Caki2 (cell line): ENCODE data around the gene DBT. TPM values are rescaled to one million over a fixed set of nuclear protein-coding genes. Genes with fewer than 3 reads are reported as not detected.
"Not testable (repeated sequence)": the region's sequence is repeated elsewhere in the genome, so short reads cannot be mapped to it uniquely, and the experiment has no call there.

Source experiments
- DNase-seq: peaks from one replicate; pipeline ENCODE4 v3.0.0-alpha.2; 2015; ENCODE audit warnings: low read depth
- in situ Hi-C: cut with HindIII; loops from 2 replicates; pipeline ENCODE4 v1.10.0; 2016; ENCODE audit warnings: low sequenced_read_pairs, low pct_unique_long_range_greater_than_20kb, mixed read lengths
- total RNA-seq: library from RNA; depleted of rRNA; stranded (reverse); fragments of >200 nt; shearing (Covaris generic); gene quantifications from 2 replicates; pipeline ENCODE4 v1.2.3, GENCODE V29; 2014; ENCODE audit warnings: low replicate concordance; rRNA removed

Gene DBT
- 1.2 and 1.8 TPM in 2 replicates for total RNA-seq

- peak; percentile 85 for DNase-seq
Measured at GRCh38 chr1:100249537-100250257, at the start of gene DBT. Gene DBT, minus strand, starts transcription at chr1:100249834. Its CDS starts 14 bp downstream, at chr1:100249820.

GRCh38 chr1:100298512-100298911 is 48.9 kb upstream of the DBT start:
- in situ Hi-C loops: no loop called here
- no peak for DNase-seq

More at GRCh38 chr1:100249537-100250257, at the start of gene DBT:
- in situ Hi-C loops: no loop called here

GRCh38 chr1:100296997-100297396 is 47.4 kb upstream of the DBT start:
- DNase-seq, in situ Hi-C loops: not testable (repeated sequence)

GRCh38 chr1:100296140-100296539 is 46.5 kb upstream of the DBT start:
- DNase-seq: no peak
- in situ Hi-C loops: no loop called here

- in situ Hi-C loops: no loop called here
- no peak for DNase-seq
Measured at GRCh38 chr1:100292711-100293110, 43.1 kb upstream of the DBT start.

- in situ Hi-C loops: no loop called here
- no peak for DNase-seq
Measured at GRCh38 chr1:100290291-100290690, 40.7 kb upstream of the DBT start.

GRCh38 chr1:100287162-100287561 is 37.5 kb upstream of the DBT start:
- in situ Hi-C loops: no loop called here
- DNase-seq: no peak

- DNase-seq: no peak
- in situ Hi-C loops: no loop called here
Measured at GRCh38 chr1:100284591-100284990, 35.0 kb upstream of the DBT start.

- DNase-seq: no peak
- in situ Hi-C loops: no loop called here
Measured at GRCh38 chr1:100279954-100280682, 30.5 kb upstream of the DBT start.

- in situ Hi-C loops: no loop called here
- DNase-seq: no peak
Measured at GRCh38 chr1:100279358-100279923, 29.8 kb upstream of the DBT start.

GRCh38 chr1:100277866-100278265 is 28.2 kb upstream of the DBT start:
- in situ Hi-C loops: no loop called here
- no peak for DNase-seq

GRCh38 chr1:100268202-100268601 is 18.6 kb upstream of the DBT start:
- no peak for DNase-seq

GRCh38 chr1:100267284-100267683 is 17.6 kb upstream of the DBT start:
- DNase-seq: no peak
- in situ Hi-C loops: no loop called here

More at GRCh38 chr1:100268202-100268601, 18.6 kb upstream of the DBT start:
- in situ Hi-C loops: no loop called here

GRCh38 chr1:100266741-100267140 is 17.1 kb upstream of the DBT start:
- in situ Hi-C loops: no loop called here
- DNase-seq: no peak

GRCh38 chr1:100265931-100266740 is 16.5 kb upstream of the DBT start, which contains the start of gene RTCA:
Gene RTCA, plus strand, starts transcription at chr1:100266216. Its CDS starts 160 bp downstream, at chr1:100266376.
- in situ Hi-C loops: no loop called here
- peak; percentile 80 for DNase-seq

- no peak for DNase-seq
- in situ Hi-C loops: no loop called here
Measured at GRCh38 chr1:100265562-100265930, 15.9 kb upstream of the DBT start.

- DNase-seq, in situ Hi-C loops: not testable (repeated sequence)
Measured at GRCh38 chr1:100264081-100264480, 14.4 kb upstream of the DBT start.

- no peak for DNase-seq
- in situ Hi-C loops: no loop called here
Measured at GRCh38 chr1:100261686-100262085, 12.1 kb upstream of the DBT start.
